Measurements from ENCODE around the gene LRFN2.

The LRFN2 gene

DNA sequence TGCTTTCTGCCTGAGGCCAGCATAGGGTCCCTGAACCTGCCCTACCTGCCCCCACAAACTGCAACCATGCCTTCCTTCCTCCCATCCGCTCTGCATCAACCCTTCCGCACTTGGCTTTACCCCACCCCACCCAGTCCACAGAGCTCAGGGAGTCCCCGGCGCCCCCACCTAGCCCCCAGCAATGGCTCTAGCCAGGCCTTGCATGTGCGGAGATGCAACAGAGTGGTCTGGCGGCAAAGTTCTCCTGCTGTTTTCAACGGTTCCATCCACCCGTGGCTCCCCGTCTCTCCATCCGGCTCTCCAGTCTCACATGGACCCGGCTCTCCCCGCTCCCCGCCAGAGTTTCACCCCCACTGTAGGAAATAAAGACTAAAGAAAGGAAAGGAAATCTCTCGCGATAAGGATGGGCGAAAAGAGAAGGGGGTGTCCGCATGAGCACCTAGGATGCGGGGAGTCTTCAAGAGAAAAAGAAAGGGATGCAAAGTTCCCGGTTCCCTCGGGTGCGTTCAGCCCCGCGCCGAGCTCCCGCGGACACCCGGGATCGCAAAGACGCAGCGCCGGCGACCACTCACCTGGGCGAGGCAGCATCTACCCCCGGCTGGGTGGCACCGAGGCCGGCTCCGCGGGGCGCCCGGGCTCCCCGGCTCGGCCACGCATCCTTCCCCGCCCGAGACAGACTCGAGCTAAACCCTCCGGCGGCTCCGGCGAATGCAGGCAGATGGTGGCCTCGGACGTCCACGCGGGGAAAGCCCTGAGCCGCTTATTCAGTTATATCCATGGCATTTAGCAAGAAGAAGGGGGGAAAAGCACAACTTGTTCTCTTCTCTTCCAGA, 579 bp downstream of the LRFN2 start:
- no peak for DNase-seq (ENCODE audit: low read depth)

DNA sequence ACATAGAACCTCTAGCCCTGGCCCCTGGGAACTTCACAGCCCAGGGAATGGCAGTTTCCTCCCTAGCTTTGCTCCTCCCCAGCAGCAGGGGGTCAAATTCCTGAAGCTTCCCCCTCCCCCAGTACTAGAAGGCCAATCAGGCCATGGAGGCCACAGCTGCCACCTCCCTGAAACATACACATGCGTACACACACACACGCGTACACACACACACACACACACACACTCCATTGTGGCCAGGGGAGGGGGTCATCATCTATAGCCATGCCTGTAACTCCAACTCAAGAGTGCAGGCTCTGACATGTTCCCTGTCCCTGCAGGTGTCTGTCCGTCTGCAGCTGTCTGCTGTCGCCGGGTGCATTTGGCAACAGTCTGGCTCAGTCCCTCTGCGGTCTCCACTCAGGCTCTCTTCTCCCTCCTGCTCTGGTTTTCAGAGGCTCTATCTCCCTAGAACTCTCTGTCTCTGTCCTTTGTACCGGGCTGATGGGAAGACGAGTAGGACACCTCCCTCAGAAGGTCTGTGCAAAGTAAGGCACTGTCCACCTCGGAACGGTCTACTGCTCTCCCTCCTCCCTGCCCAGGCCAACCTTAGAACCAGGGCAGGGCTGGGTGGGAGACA, 1.4 kb downstream of the LRFN2 start:
- DNase-seq (ENCODE audit: low read depth): no peak

DNA sequence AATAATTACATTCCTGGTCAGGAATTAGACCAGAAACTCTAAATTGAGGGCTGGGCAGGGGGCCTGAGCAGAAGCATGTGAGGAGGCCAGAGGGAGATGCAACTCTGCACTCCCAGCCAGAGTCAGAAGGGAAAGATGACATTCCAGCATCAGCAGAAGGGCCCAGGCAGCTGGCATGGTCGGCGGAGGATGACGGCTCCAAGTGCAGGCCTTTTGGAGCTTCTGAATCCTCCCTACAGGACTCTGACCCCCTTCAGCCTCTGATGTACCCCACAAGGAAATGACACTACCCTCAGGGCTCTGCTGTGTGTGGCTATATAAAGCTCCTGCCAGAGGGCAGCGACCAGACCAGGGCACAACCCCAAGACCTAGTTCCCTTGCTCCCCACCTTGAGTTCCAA, 1.9 kb downstream of the LRFN2 start:
- DNase-seq (ENCODE audit: low read depth): no peak

DNA sequence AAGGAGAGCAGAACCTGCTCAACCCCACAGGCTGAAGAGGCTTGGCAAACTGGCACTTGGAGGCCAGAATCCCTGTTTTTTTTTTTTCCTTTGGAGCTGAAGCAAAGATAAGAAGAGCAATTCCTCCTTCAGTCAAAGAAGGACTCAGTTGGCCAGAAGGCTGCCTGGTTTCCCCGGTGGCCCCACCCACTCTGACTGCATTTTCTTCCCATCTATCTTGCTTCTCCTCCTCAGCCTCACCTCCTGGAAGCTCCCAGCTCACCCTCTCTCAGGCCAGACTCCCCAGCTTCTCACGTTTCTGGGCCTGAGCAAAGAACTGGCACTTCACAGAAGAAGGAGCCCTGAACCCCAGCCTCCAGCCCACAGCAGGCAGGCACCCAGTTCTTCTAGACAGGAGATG, 2.4 kb downstream of the LRFN2 start:
- DNase-seq (ENCODE audit: low read depth): no peak

DNA sequence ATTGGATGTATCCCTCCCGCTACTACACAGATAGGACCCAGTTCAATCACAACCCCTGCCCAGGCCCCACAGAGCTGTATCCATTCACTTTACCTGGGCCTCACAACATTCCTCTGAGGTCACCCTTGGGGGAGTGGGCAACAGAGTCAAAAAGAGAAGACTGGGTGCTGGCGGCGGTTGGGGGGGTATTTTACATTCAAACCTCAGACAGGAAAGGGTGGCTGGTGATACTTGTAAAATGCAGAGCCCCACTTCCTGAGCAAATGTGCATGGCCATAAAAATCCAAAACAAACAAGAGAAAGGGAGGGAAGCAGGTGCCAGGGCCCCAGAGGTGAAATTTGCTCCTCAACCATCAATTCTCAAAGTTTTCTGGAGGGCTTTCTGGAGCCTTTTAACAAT, 3.5 kb downstream of the LRFN2 start:
- no peak for DNase-seq (ENCODE audit: low read depth)

DNA sequence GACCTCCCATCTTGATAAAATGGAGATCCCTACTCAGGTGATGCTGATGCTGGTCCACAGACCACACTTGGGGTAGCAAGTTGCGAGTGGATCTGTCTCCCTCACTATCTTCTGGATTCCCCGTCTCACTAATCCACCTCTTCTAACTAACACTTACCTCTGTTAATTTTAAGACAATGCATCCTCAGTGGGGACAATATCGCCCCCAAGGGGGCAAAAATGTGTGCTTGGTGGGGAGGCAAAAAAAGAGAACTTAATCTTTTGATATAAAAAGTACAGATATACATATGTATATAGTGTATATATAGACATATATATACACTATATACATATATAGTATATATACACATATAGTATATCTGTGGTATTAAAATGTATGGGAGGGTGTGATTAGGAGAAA, 4.3 kb downstream of the LRFN2 start:
- no peak for DNase-seq (ENCODE audit: low read depth)

DNA sequence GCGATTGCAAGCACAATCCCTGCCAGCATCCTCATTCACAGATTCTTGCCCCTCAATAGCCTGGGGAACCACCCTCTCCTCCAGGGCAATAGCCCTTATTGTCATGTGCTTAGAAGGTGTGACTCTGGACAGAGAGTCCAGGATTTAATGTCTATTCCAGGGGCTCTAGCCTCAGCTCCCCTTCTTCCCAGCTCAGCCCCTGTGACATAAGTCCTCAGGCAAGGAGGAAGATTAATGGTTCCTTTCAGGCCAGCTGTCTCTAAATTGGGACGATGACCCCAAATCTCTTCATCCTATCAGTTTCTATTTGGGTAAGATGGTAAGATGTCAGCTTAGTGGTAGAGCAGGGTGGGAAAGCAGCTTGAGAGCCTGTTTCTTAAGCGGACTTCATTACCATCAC, 8.1 kb downstream of the LRFN2 start:
- no peak for DNase-seq (ENCODE audit: low read depth)

DNA sequence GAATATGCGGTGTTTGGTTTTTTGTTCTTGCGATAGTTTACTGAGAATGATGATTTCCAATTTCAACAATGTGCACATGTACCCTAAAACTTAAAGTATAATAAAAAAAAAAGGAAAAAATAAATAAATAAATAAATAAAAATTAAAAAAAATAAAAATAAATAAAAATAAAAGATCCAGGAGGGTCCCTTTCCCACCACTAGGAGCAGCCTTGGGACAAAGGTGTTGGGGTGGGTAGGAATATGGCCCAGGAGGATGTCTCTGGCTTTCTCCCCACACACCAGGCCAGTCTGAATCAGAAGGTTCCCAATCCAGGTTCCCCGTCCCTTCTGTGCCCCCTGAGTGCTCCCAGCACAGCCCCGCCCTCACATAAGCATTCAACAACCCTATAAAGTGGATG, 9.5 kb downstream of the LRFN2 start:
- DNase-seq (ENCODE audit: low read depth): no peak

DNA sequence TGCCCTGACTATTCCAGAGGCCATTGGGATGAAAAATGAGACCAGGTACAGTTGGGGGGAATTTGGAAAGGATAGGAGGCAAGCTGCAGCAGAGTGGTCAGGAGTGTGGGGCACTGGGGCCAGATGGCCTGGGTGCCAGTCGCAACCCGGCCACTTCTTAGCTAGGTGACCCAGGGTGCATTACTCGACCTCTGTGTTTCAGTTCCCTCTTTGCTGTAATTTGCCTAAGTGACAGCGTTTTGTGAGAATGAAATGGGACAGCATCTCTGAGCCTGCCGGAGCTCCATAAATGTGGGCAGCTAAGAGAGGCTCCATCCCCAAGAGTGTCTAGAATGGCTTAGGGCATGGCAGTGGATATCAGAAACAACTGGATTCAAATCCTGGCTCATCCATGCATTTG, 13.9 kb downstream of the LRFN2 start:
- DNase-seq (ENCODE audit: low read depth): no peak

DNA sequence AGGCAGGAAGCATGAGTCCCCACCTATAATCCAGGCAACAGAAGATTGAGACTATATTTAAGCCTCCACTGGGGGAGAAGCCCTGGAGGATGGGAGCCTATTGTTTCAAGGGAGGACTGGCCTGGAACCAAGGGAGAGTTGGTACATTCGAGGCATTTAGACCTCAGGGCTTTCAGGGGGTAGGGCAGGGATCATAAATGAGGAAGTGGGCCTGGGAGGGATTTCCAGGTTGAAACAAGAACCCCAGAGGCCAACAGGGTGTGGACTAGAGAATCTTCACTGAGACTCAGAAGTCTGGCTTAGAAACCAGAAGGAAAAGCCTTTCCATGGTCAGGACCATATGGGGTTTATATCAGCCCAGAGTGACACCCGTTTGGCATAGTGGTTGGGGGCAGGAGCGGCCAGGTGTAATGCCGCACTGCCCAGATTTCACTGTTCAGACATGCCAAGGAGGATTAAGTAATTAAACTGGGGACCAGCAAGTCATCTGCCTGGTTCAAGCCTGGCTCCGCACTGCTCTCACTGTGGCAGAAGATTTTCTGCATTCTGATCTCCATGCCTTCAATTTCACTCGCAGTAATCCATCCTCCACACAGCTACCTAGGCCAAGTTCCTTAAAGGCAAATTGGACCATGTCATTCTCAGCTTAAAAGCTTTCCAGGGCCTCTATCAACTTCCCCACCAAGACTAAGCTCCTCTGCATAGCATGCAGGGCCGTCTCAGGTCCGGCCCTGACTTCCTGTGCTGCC, 17.8 kb downstream of the LRFN2 start:
- DNase-seq (ENCODE audit: low read depth): no peak

DNA sequence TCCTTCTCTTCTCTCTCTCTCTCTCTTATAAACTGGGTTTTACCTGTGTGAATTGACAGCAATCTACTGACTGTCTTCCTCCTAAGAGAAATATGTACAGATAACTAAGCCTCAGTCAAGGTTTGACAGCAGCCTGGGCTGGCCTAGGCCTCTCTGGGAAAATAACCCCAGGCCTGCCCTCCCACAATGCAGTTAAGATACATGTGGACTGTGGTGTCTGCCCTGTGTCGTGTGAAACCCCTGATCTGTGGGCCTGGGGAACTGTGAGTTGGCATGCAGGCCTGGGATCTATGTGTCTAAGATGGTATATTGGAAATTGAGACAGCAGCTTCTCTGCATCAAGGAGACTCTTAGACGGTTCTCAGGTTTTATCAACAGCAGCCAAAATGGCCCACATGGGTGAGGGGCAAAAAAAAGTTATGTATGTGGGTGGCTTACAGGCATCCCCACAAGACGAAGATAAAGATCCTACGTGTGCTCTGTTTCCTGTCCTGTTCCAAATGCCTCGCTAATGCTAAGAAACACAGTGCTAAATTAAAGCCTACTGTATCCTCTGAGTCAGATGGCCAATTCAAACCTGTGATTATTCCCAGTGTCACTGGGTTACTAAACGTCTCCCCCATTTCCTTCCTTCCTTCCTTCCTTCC, 19.0 kb downstream of the LRFN2 start:
- DNase-seq (ENCODE audit: low read depth): no peak

DNA sequence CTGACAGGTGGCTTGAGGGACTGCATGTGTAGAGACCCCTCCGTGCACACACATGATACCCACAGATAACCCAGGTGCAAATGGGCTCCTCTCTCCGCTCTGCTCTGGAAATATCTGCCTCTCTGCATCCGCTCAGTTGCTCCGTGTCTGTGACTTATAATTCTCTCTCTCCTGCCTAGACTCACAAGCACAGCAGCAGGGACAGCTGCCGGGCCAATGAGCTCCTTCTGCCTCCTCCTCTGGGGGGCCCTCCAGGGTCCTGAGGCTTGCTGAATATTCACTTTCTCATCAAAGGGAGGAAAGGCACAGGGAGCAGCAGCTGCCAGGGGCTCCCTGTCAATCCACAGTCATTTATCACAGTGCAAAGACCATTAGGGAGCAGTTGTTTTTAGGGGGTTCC, 24.1 kb downstream of the LRFN2 start:
- no peak for DNase-seq (ENCODE audit: low read depth)

DNA sequence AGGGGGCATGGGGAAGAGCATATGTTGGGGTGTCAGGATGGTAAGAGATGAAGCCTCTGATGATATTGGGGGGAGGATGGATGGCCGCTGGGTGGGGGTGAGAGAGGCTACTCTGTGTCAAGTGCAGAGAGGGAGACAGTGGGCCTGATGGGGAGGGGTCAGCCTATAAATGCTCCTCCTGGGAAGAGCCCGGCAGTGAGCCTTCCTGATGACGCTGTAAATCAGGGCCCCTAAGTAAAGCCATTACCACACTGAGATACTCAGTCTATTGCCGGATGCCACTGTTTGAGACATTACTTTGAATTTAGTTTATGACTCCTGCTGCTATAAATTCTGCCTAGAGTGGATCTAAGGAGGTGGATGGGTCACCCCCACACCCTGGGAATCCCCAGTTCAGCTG, 28.1 kb downstream of the LRFN2 start:
- DNase-seq (ENCODE audit: low read depth): no peak

DNA sequence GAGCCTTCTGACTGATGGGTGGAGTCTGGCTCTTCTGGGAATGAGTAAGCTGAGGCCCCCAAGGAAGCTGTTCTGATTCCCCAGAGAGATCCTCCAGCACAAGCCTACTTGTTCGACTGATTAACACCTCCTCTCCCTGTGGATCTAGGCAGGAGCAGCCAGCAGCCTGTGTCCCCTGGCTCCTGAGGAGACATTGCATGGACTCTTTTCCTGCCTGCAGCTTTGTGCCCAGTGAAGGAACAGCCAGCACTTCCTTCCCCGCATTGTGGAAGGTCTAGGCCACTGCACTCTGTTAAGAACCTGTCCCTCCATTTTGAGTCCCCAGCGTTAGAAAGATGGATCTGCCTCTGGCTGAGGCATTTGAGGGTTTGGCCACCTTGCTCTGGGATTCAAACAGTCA, 29.1 kb downstream of the LRFN2 start:
- DNase-seq (ENCODE audit: low read depth): no peak

DNA sequence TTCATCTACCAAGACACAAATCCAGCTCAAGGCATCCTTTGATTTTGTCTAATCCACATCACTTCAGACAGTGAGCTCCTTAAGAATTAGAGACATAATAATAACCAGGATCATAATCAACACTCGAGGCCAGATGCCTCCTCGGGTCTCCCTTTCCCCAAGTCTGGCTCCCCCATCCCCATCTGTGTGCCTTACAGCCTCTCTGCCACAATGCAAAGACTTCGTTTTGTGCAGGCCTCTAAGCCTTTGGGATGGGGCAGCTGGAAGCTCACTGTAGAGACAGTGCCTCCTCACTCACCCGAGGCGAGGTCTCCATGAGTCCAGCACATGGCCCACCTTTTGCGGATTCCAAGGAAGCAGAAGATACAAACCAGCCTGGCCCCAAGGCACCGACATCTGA, 30.3 kb downstream of the LRFN2 start:
- DNase-seq (ENCODE audit: low read depth): no peak

DNA sequence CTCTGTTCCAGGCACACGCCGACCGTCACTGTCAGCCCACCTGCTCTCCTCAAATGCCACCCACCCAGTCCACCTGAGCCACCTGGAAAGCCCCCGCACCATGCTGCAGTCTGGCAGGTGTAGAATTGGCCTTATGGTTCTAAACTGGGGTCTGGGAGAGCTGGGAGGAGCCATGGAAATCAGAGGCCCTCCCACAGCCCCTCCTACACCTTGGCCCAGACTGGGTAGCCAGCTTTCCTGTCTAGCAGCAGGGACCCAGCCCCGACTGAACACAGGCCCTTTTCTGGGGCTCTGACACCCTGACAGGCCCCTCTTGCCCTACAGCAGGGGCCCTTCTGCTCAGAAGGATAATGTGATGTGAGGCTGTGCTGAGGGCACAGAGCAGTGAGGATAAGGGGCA, 31.1 kb downstream of the LRFN2 start:
- no peak for DNase-seq (ENCODE audit: low read depth)

DNA sequence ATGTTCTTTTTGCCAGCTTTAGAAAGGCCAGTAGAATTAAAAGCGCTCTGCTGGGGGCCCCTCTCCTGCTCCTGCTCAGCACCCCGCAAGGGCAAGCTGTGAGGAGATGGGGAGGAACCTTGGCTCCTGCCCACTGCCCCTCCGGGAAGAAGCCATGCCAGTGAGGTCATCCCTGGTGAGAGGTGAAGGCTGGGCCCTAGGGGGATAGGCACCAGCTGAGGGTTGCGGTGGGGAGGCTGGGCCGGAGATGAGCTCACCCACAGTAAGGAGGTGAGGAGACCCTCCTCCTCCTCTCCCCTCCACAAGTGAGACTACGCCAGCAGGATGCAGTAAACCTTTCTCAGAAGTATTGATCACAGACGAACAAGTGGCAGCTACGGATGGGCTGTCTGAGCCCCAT, 32.1 kb downstream of the LRFN2 start:
- no peak for DNase-seq (ENCODE audit: low read depth)

DNA sequence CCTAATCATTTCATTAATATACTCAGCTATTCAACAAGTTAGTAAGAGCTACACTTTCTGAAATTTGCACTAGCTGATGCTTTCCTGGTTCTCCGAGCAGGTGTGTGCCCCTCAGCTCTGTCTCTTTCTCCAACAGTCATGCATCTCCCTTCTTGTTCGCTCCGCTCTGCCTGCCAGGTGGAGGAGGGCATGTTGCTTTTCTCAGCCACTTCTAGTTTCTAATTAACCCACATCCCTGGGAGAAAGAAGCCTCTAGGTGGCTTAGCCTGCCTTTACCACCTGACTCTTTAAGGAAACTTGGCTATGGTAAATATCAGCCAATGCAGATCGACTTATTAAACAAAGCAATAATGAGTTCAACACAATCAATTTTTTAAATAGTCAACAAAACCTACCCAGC, 34.2 kb downstream of the LRFN2 start:
- DNase-seq (ENCODE audit: low read depth): no peak

DNA sequence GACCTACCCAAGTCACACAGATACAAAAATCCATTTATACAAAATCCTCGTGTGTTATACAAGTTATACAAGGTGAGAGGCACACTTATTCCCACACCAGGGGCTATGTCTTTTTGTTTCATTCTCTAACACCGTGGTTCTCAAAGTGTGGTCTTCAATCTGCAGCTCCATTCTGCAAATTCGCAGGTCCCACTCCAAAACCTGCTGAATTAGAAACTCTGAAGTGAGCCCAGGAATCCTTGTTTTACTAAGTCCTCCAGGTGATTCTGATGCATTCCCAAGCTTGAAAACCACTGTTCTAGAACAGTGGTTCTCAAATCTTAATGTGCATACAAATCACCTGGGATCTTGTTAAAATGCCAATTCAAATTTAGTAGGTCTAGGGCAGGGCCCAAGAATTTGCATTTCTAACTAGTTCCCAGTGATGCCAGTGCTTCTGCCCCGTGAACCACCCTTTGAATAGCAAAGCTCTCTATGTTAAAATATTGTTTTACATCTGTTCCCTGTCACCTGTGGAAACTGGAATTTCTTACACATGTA, 35.1 kb downstream of the LRFN2 start:
- DNase-seq (ENCODE audit: low read depth): no peak

DNA sequence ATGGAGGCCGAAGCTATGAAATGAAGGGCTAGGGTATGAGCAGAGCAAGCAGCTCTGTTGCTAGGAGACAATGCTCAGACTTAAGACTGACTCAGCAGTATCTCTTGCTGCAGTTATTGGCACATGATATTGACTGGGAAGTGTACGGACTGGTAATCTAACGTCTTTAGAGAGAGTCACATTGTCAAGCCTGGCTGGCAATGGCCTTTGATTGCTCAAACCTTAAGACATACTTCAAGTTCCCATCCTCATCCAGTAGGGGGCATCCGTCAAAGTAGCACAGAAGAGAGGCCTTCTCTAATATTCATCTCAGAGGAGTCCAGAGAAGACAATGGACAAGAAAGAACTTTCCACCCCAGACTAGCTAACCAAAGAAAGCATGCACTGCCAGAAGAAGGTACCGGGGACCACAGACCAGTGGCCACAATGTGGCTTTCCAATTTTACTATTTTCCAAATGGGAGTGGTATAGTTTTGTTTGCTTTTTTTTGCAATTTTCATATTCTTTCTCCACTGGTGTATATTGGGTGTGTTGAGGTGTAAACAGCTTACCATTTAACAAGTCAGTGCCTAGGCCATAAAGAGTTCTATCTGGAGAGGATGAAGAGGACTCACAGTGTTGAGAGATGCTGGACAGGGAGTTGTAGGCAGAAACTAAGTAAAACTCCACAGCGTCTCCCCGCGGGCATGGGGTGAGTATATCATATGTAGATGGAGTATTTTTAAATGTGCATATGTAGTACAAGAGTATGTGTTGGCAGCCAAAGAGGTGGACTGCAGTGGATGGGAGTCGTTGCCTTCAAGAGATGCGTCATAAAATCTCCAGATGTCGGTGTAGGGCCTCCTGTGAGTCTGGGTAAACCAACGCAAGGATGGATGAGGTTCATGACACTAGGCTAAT, 36.7 kb downstream of the LRFN2 start:
- DNase-seq (ENCODE audit: low read depth): peak; percentile 5

DNA sequence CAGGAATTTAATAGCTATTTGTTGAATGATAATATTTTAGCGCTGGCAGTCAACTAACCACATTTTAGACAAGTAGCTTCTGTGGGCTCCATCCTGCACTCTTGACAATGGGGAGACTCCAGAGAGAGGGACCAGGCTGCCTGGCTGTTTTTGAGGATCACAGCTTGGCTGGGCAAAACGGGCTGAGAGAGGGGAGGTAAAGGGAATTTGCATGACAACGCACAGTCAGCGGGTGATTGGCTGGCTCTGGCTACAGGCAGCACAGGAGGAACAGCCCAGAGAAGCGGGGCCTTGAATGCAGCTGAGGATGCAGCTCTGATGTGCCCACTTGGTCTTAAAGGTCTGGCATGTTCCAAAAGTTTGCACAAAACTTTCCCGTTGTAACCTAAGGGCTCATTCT, 41.2 kb downstream of the LRFN2 start:
- no peak for DNase-seq (ENCODE audit: low read depth)
